HEK293 (cell line): ENCODE data around the gene RNF40.

Experiments used
- IKZF3 ChIP-seq: fragments of 450-650 bp; IDR thresholded peaks from 2 replicates; pipeline ENCODE4 v1.5.0; 2018; ENCODE audit warnings: missing biosample characterization, mild to moderate bottlenecking, missing genetic modification characterization, moderate library complexity
- KLF10 ChIP-seq: fragments of 450-650 bp; IDR thresholded peaks from 2 replicates; pipeline ENCODE4 v1.5.1; 2018; ENCODE audit warnings: missing biosample characterization, mild to moderate bottlenecking, missing genetic modification characterization
- PBX3 ChIP-seq: sonication (generic); formaldehyde crosslinking; IDR thresholded peaks from 2 replicates; pipeline ENCODE4 v1.8.1; 2022; ENCODE audit warnings: mild to moderate bottlenecking, moderate library complexity, missing genetic modification reagents
- YY1 ChIP-seq: fragments of 450-650 bp; formaldehyde crosslinking; IDR thresholded peaks from 2 replicates; pipeline ENCODE4 v1.5.1; 2018; ENCODE audit warnings: missing biosample characterization, missing genetic modification characterization
- ZNF24 ChIP-seq: fragments of 450-650 bp; formaldehyde crosslinking; IDR thresholded peaks from 2 replicates; pipeline ENCODE4 v1.5.1; 2016; ENCODE audit warnings: missing biosample characterization, missing genetic modification characterization
- ZNF416 ChIP-seq: fragments of 450-650 bp; formaldehyde crosslinking; IDR thresholded peaks from 2 replicates; pipeline ENCODE4 v1.5.1; 2016; ENCODE audit warnings: missing biosample characterization, missing genetic modification characterization
- ZNF596 ChIP-seq: fragments of 450-650 bp; IDR thresholded peaks from 2 replicates; pipeline ENCODE4 v1.5.0; 2018; ENCODE audit warnings: missing biosample characterization, mild to moderate bottlenecking, missing genetic modification characterization, moderate library complexity
- ZNF76 ChIP-seq: fragments of 450-650 bp; formaldehyde crosslinking; IDR thresholded peaks from 2 replicates; pipeline ENCODE4; 2016; ENCODE audit warnings: low read depth, missing biosample characterization, missing genetic modification characterization, borderline replicate concordance
- ZNF785 ChIP-seq: fragments of 450-650 bp; formaldehyde crosslinking; IDR thresholded peaks from 2 replicates; pipeline ENCODE4 v1.5.1; 2016; ENCODE audit warnings: missing biosample characterization, missing genetic modification characterization

- TF ChIP-seq ZNF785 (tag by site-specific recombination) (no peak), ZNF596 (tag by site-specific recombination) (no peak), IKZF3 (no peak), KLF10 (tag by site-specific recombination) (no peak), YY1 (tag by site-specific recombination) (no peak), PBX3 (no peak), ZNF76 (tag by site-specific recombination) (no peak), ZNF416 (tag by site-specific recombination) (no peak), ZNF24 (tag by site-specific recombination) (no peak)
Measured at GRCh38 chr16:30762991-30763725, 1.0 kb downstream of the RNF40 start.
